ENCODE data around the gene GRIK2. TPM values are rescaled to one million over a fixed set of nuclear protein-coding genes. Genes with fewer than 3 reads are reported as not detected.

Gene GRIK2
- polyA plus RNA-seq, 1 of the 3 experiments (the other 2 are of a cell fraction) = 0.30 TPM

DNA sequence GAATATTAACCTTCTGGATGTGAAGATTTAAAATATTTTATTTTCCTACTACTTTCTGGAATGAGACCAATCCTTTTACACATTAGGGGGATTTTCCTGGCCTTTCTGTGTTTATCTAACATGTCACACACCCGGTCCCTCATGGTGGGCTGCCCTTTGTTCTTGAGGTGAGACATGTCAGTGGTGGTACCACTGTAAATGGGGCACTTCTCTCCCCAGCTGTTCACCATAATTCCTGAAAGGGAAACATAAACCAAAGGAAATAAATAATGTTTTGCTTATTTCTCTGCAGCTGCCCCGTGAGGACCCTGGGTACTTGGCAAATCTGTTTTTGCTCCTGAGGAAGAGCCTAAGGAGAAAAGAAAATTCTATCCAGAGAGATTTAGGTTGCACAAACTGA, 41.1 kb downstream of the GRIK2 start (continued):
- TF ChIP-seq, protein P1, sequence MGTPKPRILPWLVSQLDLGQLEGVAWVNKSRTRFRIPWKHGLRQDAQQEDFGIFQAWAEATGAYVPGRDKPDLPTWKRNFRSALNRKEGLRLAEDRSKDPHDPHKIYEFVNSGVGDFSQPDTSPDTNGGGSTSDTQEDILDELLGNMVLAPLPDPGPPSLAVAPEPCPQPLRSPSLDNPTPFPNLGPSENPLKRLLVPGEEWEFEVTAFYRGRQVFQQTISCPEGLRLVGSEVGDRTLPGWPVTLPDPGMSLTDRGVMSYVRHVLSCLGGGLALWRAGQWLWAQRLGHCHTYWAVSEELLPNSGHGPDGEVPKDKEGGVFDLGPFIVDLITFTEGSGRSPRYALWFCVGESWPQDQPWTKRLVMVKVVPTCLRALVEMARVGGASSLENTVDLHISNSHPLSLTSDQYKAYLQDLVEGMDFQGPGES (IDR thresholded peaks at IDR 0.05; ENCODE audit: low read depth, low read length) = no peak
- TF ChIP-seq MXI1 (IDR thresholded peaks at IDR 0.05; ENCODE audit: low read depth, low read length) = no peak

DNA sequence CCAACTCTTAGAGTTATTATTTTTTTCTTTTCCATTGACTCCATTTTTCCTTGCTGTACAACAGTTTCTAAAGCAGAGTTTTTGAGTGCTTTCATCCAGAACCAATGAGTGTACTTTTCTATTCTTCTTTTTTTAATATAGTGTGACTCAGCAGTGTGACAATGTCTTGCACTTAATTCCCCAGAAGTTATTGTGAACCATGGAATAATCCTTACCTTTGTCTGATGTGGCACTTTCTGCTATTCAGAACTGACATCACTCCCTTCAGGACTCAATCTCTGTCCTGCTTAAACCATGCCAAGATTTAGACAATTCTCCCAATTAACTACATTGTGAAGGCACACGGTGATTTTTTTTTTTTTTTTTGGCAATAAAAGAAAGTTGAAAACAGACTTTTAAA, 41.5 kb downstream of the GRIK2 start:
- H3K9ac ChIP-seq = no peak overlapping the region
- WGBS (ENCODE audit: low lambda C conversion rate) = 50% methylated on average over 1 of the region's 1 CpG
- H3K4me3 ChIP-seq (ENCODE audit: low read depth in 2 of 2, low read length in 1 of 2) = no peak overlapping the region
- ChIA-PET POLR2A (no interaction called here), CTCF (no interaction called here)
- H4K20me1 ChIP-seq (ENCODE audit: insufficient read depth) = no peaks in the 10 kb centered on the region
- H3K27ac ChIP-seq (ENCODE audit: low read depth in 2 of 2, low read length in 1 of 2) = no peak overlapping the region
- no peaks in the 10 kb centered on the region for H3K4me1 ChIP-seq (ENCODE audit: control insufficient read depth in 1 of 2, insufficient read depth in 2 of 2, low read depth in 1 of 2, low read length in 1 of 2)
- no peaks in the 10 kb centered on the region for H3K9me2 ChIP-seq
- DNase-seq = no peak
- no peaks in the 10 kb centered on the region for H3K79me2 ChIP-seq (ENCODE audit: insufficient read depth)
- H3K9me3 ChIP-seq = no peaks in the 10 kb centered on the region
- no peaks in the 10 kb centered on the region; the same call in 1 of the 2 replicates for H3K27me3 ChIP-seq (ENCODE audit: insufficient read depth)
- H2AFZ ChIP-seq (ENCODE audit: low read depth) = no peak overlapping the region
- no peak overlapping the region for H3K4me2 ChIP-seq
- H3K36me3 ChIP-seq (replicated peaks in 1 of 2; ENCODE audit: control insufficient read depth in 1 of 2, insufficient read depth in 2 of 2, low read length in 1 of 2) = no peaks in the 10 kb centered on the region
- no peaks in the 10 kb centered on the region for H3F3A ChIP-seq (replicated peaks; ENCODE audit: insufficient read depth)
- TF ChIP-seq TEAD4 (IDR thresholded peaks at IDR 0.05; ENCODE audit: borderline replicate concordance, insufficient read depth) (no peak), TCF12 (IDR thresholded peaks at IDR 0.05) (no peak), MAX (IDR thresholded peaks at IDR 0.05; ENCODE audit: low read depth) (no peak), TAF1 (IDR thresholded peaks at IDR 0.05; ENCODE audit: borderline replicate concordance, low read depth, low read length) (no peak), GATA2 (CRISPR knock-in tag; IDR thresholded peaks at IDR 0.05) (no peak)

DNA sequence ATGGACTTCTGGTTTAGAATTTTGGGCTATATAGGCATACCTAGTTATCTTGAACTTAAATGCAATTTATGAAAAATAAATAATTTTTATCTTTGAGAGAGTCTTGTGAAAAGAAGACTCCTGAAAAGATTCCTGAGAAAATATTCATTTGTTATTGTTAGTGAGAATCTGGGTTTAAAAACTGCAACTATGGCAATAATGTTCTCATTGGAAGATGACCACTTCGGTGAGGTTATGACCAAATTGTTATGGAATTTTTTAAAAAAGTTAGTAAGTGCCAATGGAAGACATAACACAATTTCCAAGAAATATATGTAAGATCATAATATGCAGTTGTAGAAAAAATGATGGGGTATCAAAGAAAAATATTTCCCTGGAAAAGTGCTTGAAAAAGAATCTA, 46.3 kb downstream of the GRIK2 start:
- 52% methylated on average over 1 of the region's 1 CpG for WGBS (ENCODE audit: low lambda C conversion rate)
- no peak overlapping the region for H3K27ac ChIP-seq (ENCODE audit: low read depth in 2 of 2, low read length in 1 of 2)
- no peak overlapping the region for H3K4me3 ChIP-seq (ENCODE audit: low read depth in 2 of 2, low read length in 1 of 2)
- ChIA-PET CTCF (no interaction called here), POLR2A (no interaction called here)
- no peaks in the 10 kb centered on the region for H3K79me2 ChIP-seq (ENCODE audit: insufficient read depth)
- no peaks in the 10 kb centered on the region for H4K20me1 ChIP-seq (ENCODE audit: insufficient read depth)
- no peak for DNase-seq
- H3K4me1 ChIP-seq (ENCODE audit: control insufficient read depth in 1 of 2, insufficient read depth in 2 of 2, low read depth in 1 of 2, low read length in 1 of 2) = no peaks in the 10 kb centered on the region; a peak in 1 of 4 replicates
- H3F3A ChIP-seq (replicated peaks; ENCODE audit: insufficient read depth) = no peaks in the 10 kb centered on the region
- H3K9me2 ChIP-seq = no peaks in the 10 kb centered on the region
- no peaks in the 10 kb centered on the region for H3K9me3 ChIP-seq
- H2AFZ ChIP-seq (ENCODE audit: low read depth) = no peak overlapping the region
- H3K36me3 ChIP-seq (replicated peaks in 1 of 2; ENCODE audit: control insufficient read depth in 1 of 2, insufficient read depth in 2 of 2, low read length in 1 of 2) = no peaks in the 10 kb centered on the region
- H3K9ac ChIP-seq = no peak overlapping the region
- H3K27me3 ChIP-seq (ENCODE audit: insufficient read depth) = no peaks in the 10 kb centered on the region; the same call in 1 of the 2 replicates
- H3K4me2 ChIP-seq = no peak overlapping the region
- TF ChIP-seq ELF1 (IDR thresholded peaks at IDR 0.05) (no peak), NRF1 (IDR thresholded peaks at IDR 0.05; ENCODE audit: low read depth, low read length) (no peak), FOSL2 (IDR thresholded peaks at IDR 0.05; ENCODE audit: borderline replicate concordance, low read depth) (no peak), POLR2AphosphoS5 (IDR thresholded peaks at IDR 0.05; ENCODE audit: low read depth, low read length) (no peak)
